RWPE1 (cell line): ENCODE results near the gene CCDC136.

Source experiments
- CTCF ChIA-PET: fragments of 350-600 bp; sonication (Branson Sonifier 250); formaldehyde crosslinking; extraction: SDS; loops from one replicate; lab custom pipeline; 2021; lab: Yijun Ruan, JAX
- POLR2A ChIA-PET: fragments of 400-600 bp; formaldehyde crosslinking; extraction: SDS; loops from one replicate; lab custom pipeline; 2020; ENCODE audit warnings: antibody characterized with exemption; ENCODE audit not compliant: low non-redundant PET; lab: Yijun Ruan, JAX
- DNase-seq: peaks from one replicate; pipeline ENCODE4 v3.0.0; 2012; ENCODE audit warnings: low spot score
- H3K27ac ChIP-seq: fragments of 450-650 bp; 2 replicates; pipeline ENCODE4 v1.5.1; 2017
- CTCF ChIP-seq: fragments of 450-650 bp; conservative IDR thresholded peaks from 2 replicates; pipeline ENCODE4 v1.5.1; 2017; ENCODE audit warnings: low read depth, mild to moderate bottlenecking

CCDC136 gene

GRCh38 chr7:128833148-128833945 is 41.6 kb downstream of the CCDC136 start:
- H3K27ac ChIP-seq = no peak overlapping the region
- TF ChIP-seq CTCF = no peak

GRCh38 chr7:128833946-128834325 is 42.2 kb downstream of the CCDC136 start:
- no peak for DNase-seq
- TF ChIP-seq CTCF = no peak
- CTCF ChIA-PET = no interaction called here
- POLR2A ChIA-PET = no interaction called here
- H3K27ac ChIP-seq = no peak overlapping the region

More at GRCh38 chr7:128833148-128833945, 41.6 kb downstream of the CCDC136 start:
- POLR2A ChIA-PET = no interaction called here
- no peak for DNase-seq
- CTCF ChIA-PET = interaction anchor here (0.5 kb wide), 1 partner anchor 248 kb away, joined by 3 read pairs; no protein-coding TSS in a partner anchor

- CTCF ChIA-PET = no interaction called here
- POLR2A ChIA-PET = no interaction called here
- no peak for DNase-seq
- TF ChIP-seq CTCF = no peak
- no peak overlapping the region for H3K27ac ChIP-seq
Measured at GRCh38 chr7:128835231-128835751, 43.5 kb downstream of the CCDC136 start.

GRCh38 chr7:128835790-128836641 is 44.2 kb downstream of the CCDC136 start:
- ChIA-PET POLR2A (no interaction called here), CTCF (interaction anchor here (0.6 kb wide), 1 partner anchor 111 kb away, joined by 3 read pairs; no protein-coding TSS in a partner anchor)
- DNase-seq = no peak
- no peak for TF ChIP-seq CTCF
- no peak overlapping the region for H3K27ac ChIP-seq

- H3K27ac ChIP-seq = no peak overlapping the region
- CTCF ChIA-PET = interaction anchor here (0.6 kb wide), 1 partner anchor 9 kb away, joined by 3 read pairs; no protein-coding TSS in a partner anchor
- POLR2A ChIA-PET = no interaction called here
- TF ChIP-seq CTCF = no peak
- no peak for DNase-seq
Measured at GRCh38 chr7:128836729-128837348, 45.1 kb downstream of the CCDC136 start.

GRCh38 chr7:128837521-128837921 is 45.8 kb downstream of the CCDC136 start:
- ChIA-PET POLR2A (no interaction called here), CTCF (interaction anchor here (0.6 kb wide), 1 partner anchor 10 kb away, joined by 3 read pairs; no protein-coding TSS in a partner anchor)
- no peak for DNase-seq
- H3K27ac ChIP-seq = no peak overlapping the region
- no peak for TF ChIP-seq CTCF
